GM18511 (cell line): ENCODE data around the gene BFAR.
"Not testable (repeated sequence)": the region's sequence is repeated elsewhere in the genome, so short reads cannot be mapped to it uniquely, and the experiment has no call there.

Experiments
- ATAC-seq: cut with Tn5 transposase; IDR thresholded peaks from one replicate; pipeline ENCODE4 v1.9.1; 2021; ENCODE audit warnings: mild to moderate bottlenecking, moderate library complexity; ENCODE audit not compliant: unreplicated experiment

The BFAR gene

DNA sequence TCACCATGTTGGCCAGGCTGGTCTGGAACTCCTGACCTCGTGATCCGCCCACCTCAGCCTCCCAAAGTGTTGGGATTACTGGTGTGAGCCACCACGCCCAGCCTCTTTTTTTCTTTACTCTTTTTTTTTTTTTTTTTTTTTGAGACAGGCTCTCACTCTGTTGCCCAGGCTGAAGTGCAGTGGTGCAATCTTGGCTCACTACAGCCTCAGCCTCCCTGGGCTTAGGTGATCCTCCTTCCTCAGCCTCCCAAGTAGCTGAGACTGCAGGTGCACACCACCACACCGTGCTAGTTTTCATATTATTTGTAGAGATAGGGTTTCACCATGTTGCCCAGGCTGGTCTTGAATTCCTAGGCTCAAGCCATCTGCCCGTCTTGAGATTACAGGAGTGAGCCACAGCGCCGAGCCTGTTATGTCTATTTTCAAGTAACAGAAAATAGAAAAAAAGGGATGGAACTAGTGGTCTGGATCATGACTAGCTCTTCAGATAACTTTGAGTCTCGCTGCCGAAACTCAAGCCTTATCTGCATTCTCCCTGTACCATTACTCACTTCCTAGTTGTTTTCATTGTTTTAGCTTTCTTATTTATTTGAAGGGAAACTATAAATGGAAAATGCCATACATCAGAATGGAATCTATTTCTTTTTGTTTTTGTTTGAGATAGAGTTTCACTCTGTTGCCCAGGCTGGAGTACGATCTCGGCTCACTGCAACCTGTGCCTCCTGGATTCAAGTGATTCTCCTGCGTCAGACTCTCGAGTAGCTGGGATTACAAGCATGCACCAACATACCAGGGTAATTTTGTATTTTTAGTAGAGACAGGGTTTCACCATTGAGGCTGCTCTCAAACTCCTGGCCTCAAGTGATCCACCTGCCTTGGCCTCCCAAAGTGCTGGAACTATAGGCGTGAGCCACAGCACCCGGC lies 53.4 kb downstream of the BFAR start:
- not testable (repeated sequence) for ATAC-seq

DNA sequence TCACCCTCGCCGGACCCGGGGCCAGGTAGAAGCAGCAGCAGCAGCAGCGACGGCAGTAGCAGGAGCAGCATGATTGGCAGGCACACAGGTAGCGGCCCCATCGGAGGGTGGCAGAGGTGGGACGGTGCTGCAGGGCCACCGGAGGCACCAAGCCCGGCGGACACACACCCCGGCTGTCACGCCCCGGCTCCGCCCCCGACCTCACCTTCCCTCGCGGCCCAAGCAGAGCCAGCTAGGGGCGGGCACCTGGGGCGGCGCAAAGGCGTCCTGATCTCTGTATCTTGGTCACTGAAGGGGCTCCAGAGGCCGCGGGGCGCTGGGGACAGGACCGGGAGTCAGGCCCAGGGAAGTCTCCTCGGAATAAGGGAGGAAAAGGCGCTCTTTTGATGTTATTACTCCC lies 61.4 kb downstream of the BFAR start, which contains the start of gene PLA2G10:
Gene PLA2G10 (minus strand): TSS at position 180 of the 400 bp plus-strand sequence. CDS start 79 bp downstream, at position 101.
- not testable (repeated sequence) for ATAC-seq

DNA sequence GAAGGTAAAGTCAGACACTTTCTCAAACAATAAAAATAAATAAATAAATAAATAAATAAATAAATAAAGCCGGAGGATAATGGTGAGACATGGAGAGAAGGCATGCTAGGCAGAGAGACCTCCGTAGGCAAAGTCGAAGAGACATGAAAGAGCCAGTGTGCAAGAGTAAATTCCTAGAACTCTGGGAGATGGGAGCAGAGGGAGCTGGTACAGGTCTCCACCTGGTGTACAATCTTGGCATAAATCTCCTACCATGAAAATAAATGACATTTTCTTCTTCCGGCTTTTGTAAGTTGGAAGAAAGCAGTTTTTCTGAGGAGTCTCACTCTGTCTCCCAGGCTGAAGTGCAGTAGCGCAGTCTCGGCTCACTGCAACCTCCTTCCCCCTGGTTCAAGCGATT lies 69.1 kb downstream of the BFAR start:
- not testable (repeated sequence) for ATAC-seq

DNA sequence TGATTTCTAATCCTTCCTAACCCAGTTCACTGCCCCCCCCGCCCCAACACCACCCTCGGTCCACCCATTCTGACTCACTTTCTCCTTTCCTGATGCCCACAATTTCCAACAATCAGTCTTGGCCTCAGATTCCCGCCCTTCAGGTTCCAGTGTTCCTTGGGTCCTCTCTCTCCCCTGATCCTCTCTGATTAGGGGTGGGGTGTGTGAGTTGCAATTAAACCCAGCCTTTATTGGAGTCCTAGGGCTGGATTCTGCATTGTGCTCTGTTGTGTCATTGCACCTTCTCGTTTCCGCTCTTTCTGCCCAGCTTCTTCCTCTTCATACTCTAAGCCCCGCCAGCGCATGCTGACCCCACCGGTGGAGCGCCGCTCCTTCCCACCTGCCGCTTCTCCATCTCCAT lies 69.9 kb downstream of the BFAR start:
- not testable (repeated sequence) for ATAC-seq

DNA sequence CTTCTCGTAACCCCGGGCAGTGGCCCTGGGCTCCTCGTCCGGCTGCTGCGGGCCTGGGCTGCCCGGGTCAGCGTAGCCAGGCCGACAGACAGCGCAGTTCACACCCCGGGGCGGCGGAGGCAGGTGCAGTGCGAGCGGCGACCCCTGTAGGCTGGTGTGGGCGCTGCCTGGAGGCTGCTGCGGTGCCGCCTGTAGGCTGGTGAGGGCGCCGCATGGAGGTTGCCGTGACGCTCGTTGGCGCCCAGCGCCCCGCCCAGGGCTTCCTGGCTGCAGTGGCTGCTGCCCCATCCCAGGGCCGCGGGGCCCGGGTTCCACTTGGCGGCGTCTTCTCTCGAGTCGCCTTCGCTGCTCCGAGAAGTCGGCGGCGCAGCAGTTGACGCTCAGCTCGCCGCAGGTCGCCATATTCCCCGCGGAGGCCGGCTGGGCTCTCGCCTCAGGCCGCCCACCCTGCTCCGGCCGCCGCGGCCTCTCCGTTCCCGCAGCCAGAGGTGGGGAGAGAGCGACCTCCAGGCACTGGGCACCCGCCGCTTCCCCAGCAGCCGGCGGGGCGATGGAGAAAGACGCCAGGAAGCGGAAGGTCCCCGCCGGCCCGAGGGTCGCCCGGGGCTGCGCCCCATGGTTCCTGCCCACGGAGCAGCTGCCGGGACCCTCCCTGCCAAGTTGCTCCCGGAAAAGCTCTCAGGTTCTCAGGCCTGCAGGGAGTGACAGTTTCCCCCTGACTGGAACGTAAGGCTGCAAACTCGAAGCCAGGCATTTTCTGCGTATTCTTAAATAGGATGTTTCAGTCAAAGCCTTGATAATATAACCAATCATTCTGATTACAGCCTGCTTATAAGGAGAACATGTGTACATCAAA lies 70.6 kb downstream of the BFAR start, which contains the start of gene NPIPA3:
Gene NPIPA3 (plus strand): TSS at position 256 of the 856 bp plus-strand sequence. CDS start 5,533 bp downstream, outside the sequence.
- ATAC-seq = peak; percentile 100
